ENCODE measurements around the gene NEK6. TPM values are rescaled to one million over a fixed set of nuclear protein-coding genes. Genes with fewer than 3 reads are reported as not detected.

NEK6 gene
- polyA plus RNA-seq, 1 experiment: 73.6 TPM

DNA sequence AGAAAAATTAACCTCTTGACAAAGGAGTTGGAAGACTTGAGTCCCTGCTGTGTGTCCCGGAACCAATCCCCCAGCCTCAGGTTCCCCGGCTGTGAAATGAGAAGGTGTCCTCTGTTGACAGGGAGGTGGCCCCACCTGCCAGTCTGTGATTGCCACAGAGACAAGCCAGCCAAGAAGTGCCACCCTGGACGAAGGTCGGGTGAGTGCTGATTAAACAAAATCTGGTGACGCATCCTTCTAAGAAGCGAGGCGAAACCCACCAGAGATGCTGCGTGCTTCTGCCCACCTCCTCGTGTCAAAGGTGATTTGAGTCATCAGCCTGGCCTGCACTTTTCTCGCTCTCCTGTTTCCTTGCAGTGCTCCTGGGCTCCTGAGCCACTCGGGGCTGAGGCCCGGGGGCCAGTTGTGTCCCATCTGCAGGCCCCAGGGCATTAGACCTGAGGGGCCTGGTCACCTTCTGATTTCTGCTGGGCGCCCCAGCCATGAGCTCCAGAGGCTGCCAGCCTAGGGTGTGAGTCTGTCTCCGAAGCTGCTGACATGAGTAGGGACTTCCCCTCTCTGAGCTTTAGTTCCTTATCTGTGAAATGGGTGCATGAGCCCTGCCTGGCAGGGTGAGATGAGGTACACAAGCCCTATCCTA, 28.7 kb downstream of the NEK6 start:
- TF ChIP-seq, protein P1, sequence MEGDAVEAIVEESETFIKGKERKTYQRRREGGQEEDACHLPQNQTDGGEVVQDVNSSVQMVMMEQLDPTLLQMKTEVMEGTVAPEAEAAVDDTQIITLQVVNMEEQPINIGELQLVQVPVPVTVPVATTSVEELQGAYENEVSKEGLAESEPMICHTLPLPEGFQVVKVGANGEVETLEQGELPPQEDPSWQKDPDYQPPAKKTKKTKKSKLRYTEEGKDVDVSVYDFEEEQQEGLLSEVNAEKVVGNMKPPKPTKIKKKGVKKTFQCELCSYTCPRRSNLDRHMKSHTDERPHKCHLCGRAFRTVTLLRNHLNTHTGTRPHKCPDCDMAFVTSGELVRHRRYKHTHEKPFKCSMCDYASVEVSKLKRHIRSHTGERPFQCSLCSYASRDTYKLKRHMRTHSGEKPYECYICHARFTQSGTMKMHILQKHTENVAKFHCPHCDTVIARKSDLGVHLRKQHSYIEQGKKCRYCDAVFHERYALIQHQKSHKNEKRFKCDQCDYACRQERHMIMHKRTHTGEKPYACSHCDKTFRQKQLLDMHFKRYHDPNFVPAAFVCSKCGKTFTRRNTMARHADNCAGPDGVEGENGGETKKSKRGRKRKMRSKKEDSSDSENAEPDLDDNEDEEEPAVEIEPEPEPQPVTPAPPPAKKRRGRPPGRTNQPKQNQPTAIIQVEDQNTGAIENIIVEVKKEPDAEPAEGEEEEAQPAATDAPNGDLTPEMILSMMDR (IDR thresholded peaks at IDR 0.05; ENCODE audit: insufficient read depth, low read depth, low read length): no peak
- DNase-seq (ENCODE audit: low read depth): peak; percentile 67
- POLR2A ChIA-PET: interaction anchor here (0.7 kb wide), 1 partner anchor 27 kb away, joined by 3 read pairs; no protein-coding TSS in a partner anchor
- Histone ChIP-seq H3K4me3 (ENCODE audit: low read depth, low read length) (no peak overlapping the region), H3K27me3 (ENCODE audit: control insufficient read depth, insufficient read depth, low read length) (no peaks in the 10 kb centered on the region), H3K36me3 (ENCODE audit: control insufficient read depth, insufficient read depth, low read length) (peaks cover 8% of the 10 kb centered on the region)
- CTCF ChIA-PET: interaction anchor here (1.6 kb wide), 1 partner anchor 160 kb away, joined by 6 read pairs; no protein-coding TSS in a partner anchor

DNA sequence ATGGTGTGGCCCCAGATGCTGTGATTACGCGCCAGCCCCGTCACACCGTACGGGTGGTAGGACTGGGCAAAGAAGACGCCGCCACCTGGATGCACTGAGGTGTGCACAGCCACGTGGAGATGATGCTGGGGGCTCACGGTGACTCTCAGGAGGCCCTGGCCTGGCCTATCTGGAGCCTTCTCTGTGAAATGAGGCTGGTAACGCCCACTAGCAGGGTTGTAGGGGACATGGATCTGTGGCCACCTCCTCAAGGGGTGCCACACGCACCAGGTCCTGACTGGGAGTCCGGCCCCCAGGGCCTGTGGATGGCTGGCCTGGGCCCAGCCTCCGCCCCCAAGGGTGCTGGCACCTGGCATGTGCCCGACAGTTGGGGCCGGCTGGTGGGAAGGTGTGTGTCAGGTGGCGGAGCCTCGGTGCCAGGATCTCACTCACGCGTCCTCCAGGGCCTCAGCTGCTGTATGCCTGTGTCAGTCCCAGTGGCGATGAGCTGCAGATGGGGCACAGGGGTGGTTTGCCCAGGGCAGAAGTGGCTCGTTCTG, 32.4 kb downstream of the NEK6 start:
- CTCF ChIA-PET: no interaction called here
- TF ChIP-seq, protein P1 (IDR thresholded peaks at IDR 0.05; ENCODE audit: insufficient read depth, low read depth, low read length): no peak
- no peak overlapping the region for H3K4me3 ChIP-seq (ENCODE audit: low read depth, low read length)

DNA sequence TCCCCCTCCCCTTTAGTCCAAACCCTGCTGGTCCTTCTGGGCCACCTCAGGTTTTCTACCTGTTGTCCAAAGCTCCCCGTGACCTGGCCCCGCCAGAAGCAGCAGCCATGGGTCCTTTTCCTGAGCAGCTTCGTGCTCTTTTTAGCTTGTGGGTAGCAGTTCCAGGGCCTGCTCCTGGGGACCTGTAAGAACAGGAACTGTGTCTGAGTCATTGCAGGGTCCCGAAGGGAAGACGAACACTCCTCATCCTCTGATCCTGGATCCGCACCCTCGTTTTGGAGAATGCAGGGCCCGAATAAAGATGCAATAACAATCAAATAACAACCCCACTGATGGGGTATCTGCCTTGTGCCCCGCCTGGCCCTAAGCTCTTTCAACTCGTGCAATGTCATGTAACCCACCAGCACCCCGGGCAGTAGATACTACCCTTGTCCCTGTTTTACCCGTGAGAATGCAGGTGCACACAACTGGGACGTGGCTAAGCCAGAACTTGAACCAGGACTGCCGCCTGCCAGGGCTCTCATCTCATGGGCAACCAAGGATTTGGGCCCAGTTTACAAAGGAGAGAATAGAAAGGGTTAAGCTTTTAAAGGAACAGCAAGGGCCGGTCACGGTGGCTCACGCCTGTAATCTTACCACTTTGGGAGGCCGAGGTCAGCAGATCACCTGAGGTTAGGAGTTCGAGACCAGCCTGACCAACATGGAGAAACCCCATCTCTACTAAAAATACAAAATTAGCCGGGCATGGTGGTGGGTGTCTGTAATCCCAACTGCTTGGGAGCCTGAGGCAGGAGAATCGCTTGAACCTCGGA, 33.2 kb downstream of the NEK6 start:
- CTCF ChIA-PET: interaction anchor here (0.5 kb wide), 1 partner anchor 16 kb away, joined by 3 read pairs; no protein-coding TSS in a partner anchor
- DNase-seq (ENCODE audit: low read depth): no peak
- peaks cover 11% of the 10 kb centered on the region for H3K36me3 ChIP-seq (ENCODE audit: control insufficient read depth, insufficient read depth, low read length)
- POLR2A ChIA-PET: no interaction called here
- no peaks in the 10 kb centered on the region for H3K27me3 ChIP-seq (ENCODE audit: control insufficient read depth, insufficient read depth, low read length)
- TF ChIP-seq, protein P1 (IDR thresholded peaks at IDR 0.05; ENCODE audit: insufficient read depth, low read depth, low read length): no peak
- H3K4me3 ChIP-seq (ENCODE audit: low read depth, low read length): no peak overlapping the region

More for the DNA sequence above, 32.4 kb downstream of the NEK6 start:
- POLR2A ChIA-PET: no interaction called here
- H3K36me3 ChIP-seq (ENCODE audit: control insufficient read depth, insufficient read depth, low read length): peaks cover 11% of the 10 kb centered on the region
- DNase-seq (ENCODE audit: low read depth): no peak
- H3K27me3 ChIP-seq (ENCODE audit: control insufficient read depth, insufficient read depth, low read length): no peaks in the 10 kb centered on the region

DNA sequence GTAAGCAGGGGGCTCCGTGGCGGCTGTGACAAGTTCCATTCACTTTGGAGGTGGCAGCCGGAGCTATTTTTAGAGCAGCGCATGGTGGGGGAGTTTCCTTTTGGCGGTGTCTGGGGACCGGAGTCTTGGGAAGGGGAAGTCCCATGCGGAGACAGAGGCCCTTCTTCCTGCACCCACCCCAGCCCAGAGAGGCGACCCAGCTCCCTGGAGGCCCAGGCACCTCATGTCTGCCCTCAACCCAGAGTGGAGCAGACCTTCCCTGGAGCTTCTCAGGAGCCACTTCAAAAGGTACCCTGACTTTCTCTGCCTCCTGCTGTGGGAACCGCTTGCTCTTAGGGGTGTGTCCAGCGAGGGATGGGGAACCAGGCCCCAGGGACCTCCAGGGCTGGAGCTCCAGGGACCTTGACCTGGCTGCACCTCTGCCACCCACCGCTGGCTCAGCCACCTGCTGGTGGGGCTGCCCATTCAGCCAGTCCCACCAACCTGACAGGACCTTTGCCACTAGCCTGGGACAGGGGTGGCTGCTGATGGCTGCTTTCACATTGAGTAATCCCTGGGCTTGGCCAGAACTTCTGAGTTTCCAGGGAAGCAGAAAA, 34.1 kb downstream of the NEK6 start:
- CTCF ChIA-PET: interaction anchor here (0.5 kb wide), 1 partner anchor 15 kb away, joined by 3 read pairs; no protein-coding TSS in a partner anchor
- POLR2A ChIA-PET: no interaction called here

More for the DNA sequence above, 34.1 kb downstream of the NEK6 start:
- TF ChIP-seq, protein P1 (IDR thresholded peaks at IDR 0.05; ENCODE audit: insufficient read depth, low read depth, low read length): peak; percentile 21; the same call in 1 of the 2 replicates
- Histone ChIP-seq H3K36me3 (ENCODE audit: control insufficient read depth, insufficient read depth, low read length) (peaks cover 13% of the 10 kb centered on the region), H3K27me3 (ENCODE audit: control insufficient read depth, insufficient read depth, low read length) (no peaks in the 10 kb centered on the region), H3K4me3 (ENCODE audit: low read depth, low read length) (no peak overlapping the region)
- DNase-seq (ENCODE audit: low read depth): no peak
